T47D (cell line): ENCODE measurements around the gene APOD.
"Not testable (repeated sequence)": the region's sequence is repeated elsewhere in the genome, so short reads cannot be mapped to it uniquely, and the experiment has no call there.

ENCODE experiments used
- DNase-seq, 2 experiments: peaks; one replicate each; pipeline versions ENCODE4 v3.0.0 to v3.0.0-alpha.2; 2011 to 2012; ENCODE audit warnings: low read depth in 1 of 2, low spot score in 1 of 2
- JUND ChIP-seq: IDR thresholded peaks from 2 replicates; pipeline ENCODE4 v1.6.1; 2012; ENCODE audit warnings: low read depth
- in situ Hi-C: cut with HindIII; loops from 2 replicates; pipeline ENCODE4 v1.10.0; 2016; ENCODE audit warnings: low sequenced_read_pairs, low pct_unique_long_range_greater_than_20kb

The APOD gene

GRCh38 chr3:195621095-195621494, 37.4 kb upstream of the APOD start:
- in situ Hi-C loops, DNase-seq: not testable (repeated sequence)

- in situ Hi-C loops = not testable (repeated sequence)
Measured at GRCh38 chr3:195620476-195620875, 36.7 kb upstream of the APOD start.

GRCh38 chr3:195619591-195620369, 36.0 kb upstream of the APOD start:
- in situ Hi-C loops, DNase-seq: not testable (repeated sequence)

More at GRCh38 chr3:195620476-195620875, 36.7 kb upstream of the APOD start:
- DNase-seq = not testable (repeated sequence)

- DNase-seq, in situ Hi-C loops: not testable (repeated sequence)
Measured at GRCh38 chr3:195617784-195618659, 34.3 kb upstream of the APOD start.

GRCh38 chr3:195617134-195617533, 33.4 kb upstream of the APOD start:
- DNase-seq, in situ Hi-C loops: not testable (repeated sequence)

GRCh38 chr3:195616681-195617080, 32.9 kb upstream of the APOD start:
- no peak for DNase-seq
- in situ Hi-C loops = no loop called here
- no peak for TF ChIP-seq JUND

GRCh38 chr3:195615952-195616537, 32.3 kb upstream of the APOD start:
- in situ Hi-C loops, DNase-seq: not testable (repeated sequence)

GRCh38 chr3:195614672-195615504, 31.1 kb upstream of the APOD start:
- in situ Hi-C loops, DNase-seq: not testable (repeated sequence)

GRCh38 chr3:195613468-195614069, 29.8 kb upstream of the APOD start:
- in situ Hi-C loops = no loop called here
- no peak for DNase-seq
- TF ChIP-seq JUND = no peak

GRCh38 chr3:195612075-195612800, 28.5 kb upstream of the APOD start:
- DNase-seq = no peak
- in situ Hi-C loops = no loop called here

GRCh38 chr3:195609229-195609628, 25.5 kb upstream of the APOD start:
- no peak for TF ChIP-seq JUND
- in situ Hi-C loops = no loop called here
- DNase-seq = no peak

More at GRCh38 chr3:195612075-195612800, 28.5 kb upstream of the APOD start:
- TF ChIP-seq JUND = no peak

GRCh38 chr3:195601785-195602184, 18.0 kb upstream of the APOD start:
- in situ Hi-C loops, DNase-seq: not testable (repeated sequence)
